ENCODE data around the gene GGT6. TPM values are rescaled to one million over a fixed set of nuclear protein-coding genes. Genes with fewer than 3 reads are reported as not detected.

The GGT6 gene
- total RNA-seq, 1 donor from 2014 or later, result not detected

GRCh38 chr17:4558347-4558971, 1.9 kb downstream of the GGT6 start:
- H3K36me3 Mint-ChIP-seq (ENCODE audit: unreplicated experiment), result no peaks in the 10 kb centered on the region
- no peak for TF ChIP-seq CTCF (IDR thresholded peaks at IDR 0.05; ENCODE audit: partially characterized antibody, unreplicated experiment)
- H3K27me3 Mint-ChIP-seq (ENCODE audit: unreplicated experiment), result peaks cover 9% of the 10 kb centered on the region
- H3K4me1 Mint-ChIP-seq (ENCODE audit: low read depth, unreplicated experiment), result peaks cover 20% of the 10 kb centered on the region
- no peak overlapping the region for H3K27ac Mint-ChIP-seq (ENCODE audit: unreplicated experiment)
- H3K4me3 Mint-ChIP-seq (ENCODE audit: unreplicated experiment), result no peak overlapping the region
- H3K9me3 Mint-ChIP-seq (ENCODE audit: unreplicated experiment), result no peaks in the 10 kb centered on the region
- DNase-seq, result no peak

GRCh38 chr17:4557626-4558346, 2.6 kb downstream of the GGT6 start:
- Mint-ChIP-seq H3K4me3 (ENCODE audit: unreplicated experiment) (no peak overlapping the region), H3K36me3 (ENCODE audit: unreplicated experiment) (no peaks in the 10 kb centered on the region), H3K27me3 (ENCODE audit: unreplicated experiment) (peaks cover 9% of the 10 kb centered on the region), H3K27ac (ENCODE audit: unreplicated experiment) (no peak overlapping the region), H3K9me3 (ENCODE audit: unreplicated experiment) (no peaks in the 10 kb centered on the region), H3K4me1 (ENCODE audit: low read depth, unreplicated experiment) (peaks cover 20% of the 10 kb centered on the region)
- no peak for DNase-seq
- no peak for TF ChIP-seq CTCF (IDR thresholded peaks at IDR 0.05; ENCODE audit: partially characterized antibody, unreplicated experiment)

- DNase-seq, result no peak
- peak overlapping the region; percentile 99 for H3K27ac Mint-ChIP-seq (ENCODE audit: unreplicated experiment)
Observed at GRCh38 chr17:4556996-4557395, 3.4 kb downstream of the GGT6 start.

GRCh38 chr17:4555873-4556759, 4.3 kb downstream of the GGT6 start:
- no peaks in the 10 kb centered on the region for H3K36me3 Mint-ChIP-seq (ENCODE audit: unreplicated experiment)
- no peak for TF ChIP-seq CTCF (IDR thresholded peaks at IDR 0.05; ENCODE audit: partially characterized antibody, unreplicated experiment)
- peak overlapping the region; percentile 90 for H3K4me3 Mint-ChIP-seq (ENCODE audit: unreplicated experiment)
- peaks cover 9% of the 10 kb centered on the region for H3K27me3 Mint-ChIP-seq (ENCODE audit: unreplicated experiment)
- H3K27ac Mint-ChIP-seq (ENCODE audit: unreplicated experiment), result peak overlapping the region; percentile 99
- no peak for DNase-seq
- peaks cover 19% of the 10 kb centered on the region for H3K4me1 Mint-ChIP-seq (ENCODE audit: low read depth, unreplicated experiment)
- no peaks in the 10 kb centered on the region for H3K9me3 Mint-ChIP-seq (ENCODE audit: unreplicated experiment)

More at GRCh38 chr17:4556996-4557395, 3.4 kb downstream of the GGT6 start:
- peak overlapping the region; percentile 90 for H3K4me3 Mint-ChIP-seq (ENCODE audit: unreplicated experiment)
- no peak for TF ChIP-seq CTCF (IDR thresholded peaks at IDR 0.05; ENCODE audit: partially characterized antibody, unreplicated experiment)
- H3K9me3 Mint-ChIP-seq (ENCODE audit: unreplicated experiment), result no peaks in the 10 kb centered on the region
- H3K4me1 Mint-ChIP-seq (ENCODE audit: low read depth, unreplicated experiment), result peaks cover 20% of the 10 kb centered on the region
- peaks cover 9% of the 10 kb centered on the region for H3K27me3 Mint-ChIP-seq (ENCODE audit: unreplicated experiment)
- H3K36me3 Mint-ChIP-seq (ENCODE audit: unreplicated experiment), result no peaks in the 10 kb centered on the region

Data from glutamatergic neuron (in vitro differentiated cells).